Osteocyte (in vitro differentiated cells): ENCODE results near the gene USP20. TPM values are rescaled to one million over a fixed set of nuclear protein-coding genes. Genes with fewer than 3 reads are reported as not detected.

Source experiments
- DNase-seq: peaks from one replicate; pipeline ENCODE4 v3.0.0; 2021; ENCODE audit warnings: mixed read lengths; ENCODE audit not compliant: unreplicated experiment; ENCODE audit errors: extremely low spot score
- H3K27ac Mint-ChIP-seq: one replicate; pipeline ENCODE4 v1.8.0; 2021; ENCODE audit warnings: mild to moderate bottlenecking, mixed read lengths; ENCODE audit not compliant: unreplicated experiment
- H3K27me3 Mint-ChIP-seq: one replicate; pipeline ENCODE4 v1.8.0; 2021; ENCODE audit warnings: mixed read lengths; ENCODE audit not compliant: unreplicated experiment
- H3K36me3 Mint-ChIP-seq: one replicate; pipeline ENCODE4 v1.8.0; 2021; ENCODE audit warnings: mixed read lengths; ENCODE audit not compliant: unreplicated experiment
- H3K4me1 Mint-ChIP-seq: one replicate; pipeline ENCODE4 v1.8.0; 2021; ENCODE audit warnings: mixed read lengths; ENCODE audit not compliant: unreplicated experiment
- H3K4me3 Mint-ChIP-seq: one replicate; pipeline ENCODE4 v1.8.0; 2021; ENCODE audit warnings: mild to moderate bottlenecking, moderate library complexity, mixed read lengths; ENCODE audit not compliant: unreplicated experiment
- H3K9me3 Mint-ChIP-seq: one replicate; pipeline ENCODE4 v1.8.0; 2021; ENCODE audit warnings: mixed read lengths; ENCODE audit not compliant: unreplicated experiment
- CTCF ChIP-seq: fragments of 200-600 bp; sonication (generic); IDR thresholded peaks from 2 replicates; pipeline ENCODE4 v1.5.0; 2021; ENCODE audit warnings: antibody characterized with exemption, mild to moderate bottlenecking, moderate library complexity
- total RNA-seq: library from RNA; stranded (reverse); gene quantifications from 2 replicates; pipeline ENCODE4 v1.2.1, GENCODE V29; 2021

USP20 gene
- total RNA-seq, 1 donor from 2014 or later = 32.6 TPM

- peaks cover 9% of the 10 kb centered on the region for H3K36me3 Mint-ChIP-seq
- no peak for DNase-seq
- H3K27ac Mint-ChIP-seq = peak overlapping the region; percentile 23
- H3K9me3 Mint-ChIP-seq = no peaks in the 10 kb centered on the region
- peaks cover 48% of the 10 kb centered on the region for H3K4me1 Mint-ChIP-seq
- H3K4me3 Mint-ChIP-seq = peak overlapping the region; percentile 90
- no peaks in the 10 kb centered on the region for H3K27me3 Mint-ChIP-seq
- TF ChIP-seq CTCF = no peak
Observed at GRCh38 chr9:129836311-129837007, 1.2 kb downstream of the USP20 start.

- H3K36me3 Mint-ChIP-seq = peaks cover 3% of the 10 kb centered on the region
- H3K4me3 Mint-ChIP-seq = peak overlapping the region; percentile 8
- no peak for DNase-seq
- no peak for TF ChIP-seq CTCF
- peaks cover 44% of the 10 kb centered on the region for H3K4me1 Mint-ChIP-seq
- H3K9me3 Mint-ChIP-seq = no peaks in the 10 kb centered on the region
- H3K27me3 Mint-ChIP-seq = no peaks in the 10 kb centered on the region
- H3K27ac Mint-ChIP-seq = peak overlapping the region; percentile 65
Observed at GRCh38 chr9:129838707-129839259, 3.5 kb downstream of the USP20 start.

- Mint-ChIP-seq H3K27ac (peak overlapping the region; percentile 65), H3K4me3 (no peak overlapping the region), H3K9me3 (no peaks in the 10 kb centered on the region), H3K36me3 (peaks cover 3% of the 10 kb centered on the region), H3K4me1 (peaks cover 37% of the 10 kb centered on the region), H3K27me3 (no peaks in the 10 kb centered on the region)
- no peak for TF ChIP-seq CTCF
- DNase-seq = no peak
Observed at GRCh38 chr9:129839324-129840023, 4.2 kb downstream of the USP20 start.

GRCh38 chr9:129840034-129840433 lies 4.8 kb downstream of the USP20 start:
- Mint-ChIP-seq H3K9me3 (no peaks in the 10 kb centered on the region), H3K4me3 (no peak overlapping the region), H3K27ac (no peak overlapping the region), H3K4me1 (peaks cover 32% of the 10 kb centered on the region), H3K27me3 (no peaks in the 10 kb centered on the region), H3K36me3 (peaks cover 3% of the 10 kb centered on the region)
- TF ChIP-seq CTCF = no peak
- DNase-seq = no peak

DNA sequence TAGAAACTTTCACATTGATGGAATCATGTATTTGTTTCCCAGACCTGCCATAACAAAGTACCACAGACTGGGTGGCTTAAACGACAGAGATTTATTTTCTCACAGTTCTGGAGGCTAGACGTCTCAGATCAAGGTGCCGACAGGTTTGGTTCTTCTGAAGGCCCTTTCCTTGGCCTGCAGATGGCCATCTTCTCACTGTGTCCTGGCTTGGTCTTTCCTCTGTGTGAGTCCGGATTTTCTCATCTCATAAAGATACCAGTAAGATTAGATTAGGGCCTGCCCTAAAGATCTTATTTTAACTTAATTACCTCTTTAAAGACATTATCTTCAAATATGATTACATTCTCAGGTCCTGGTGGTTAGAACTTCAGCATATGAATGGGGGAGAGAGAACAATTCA lies 5.8 kb downstream of the USP20 start:
- Mint-ChIP-seq H3K4me1 (peaks cover 27% of the 10 kb centered on the region), H3K27me3 (no peaks in the 10 kb centered on the region), H3K9me3 (no peaks in the 10 kb centered on the region), H3K27ac (no peak overlapping the region), H3K4me3 (no peak overlapping the region), H3K36me3 (peaks cover 3% of the 10 kb centered on the region)
- TF ChIP-seq CTCF = no peak
- DNase-seq = no peak
